Measurements from ENCODE around the gene TPM1. TPM values are rescaled to one million over a fixed set of nuclear protein-coding genes. Genes with fewer than 3 reads are reported as not detected.

Gene TPM1
- total RNA-seq, 1 experiment from 2014 or later: 242 TPM

DNA sequence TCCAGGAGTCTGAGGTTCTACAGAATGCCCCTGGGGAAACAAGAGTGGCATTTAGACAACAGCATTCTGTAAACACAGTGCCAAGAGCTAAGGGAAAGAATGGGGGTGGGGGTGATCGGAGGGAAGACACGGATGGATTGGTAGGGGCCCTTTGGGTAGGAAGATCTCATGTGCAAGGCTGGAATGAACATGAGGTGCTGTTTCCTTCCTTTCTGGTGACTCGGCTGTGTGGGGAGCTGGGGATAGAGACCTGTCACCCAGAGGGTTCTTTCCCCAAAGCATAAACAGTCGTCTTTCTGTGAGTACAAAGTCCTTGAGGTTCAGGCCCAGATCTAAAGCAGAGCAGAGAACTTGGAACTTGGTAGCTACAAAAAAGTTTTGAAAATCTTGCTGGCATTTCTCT lies 11.7 kb downstream of the TPM1 start:
- no peak for DNase-seq (ENCODE audit: low read depth)

GRCh38 chr15:63054985-63055384 lies 12.4 kb downstream of the TPM1 start:
- DNase-seq (ENCODE audit: low read depth): no peak

DNA sequence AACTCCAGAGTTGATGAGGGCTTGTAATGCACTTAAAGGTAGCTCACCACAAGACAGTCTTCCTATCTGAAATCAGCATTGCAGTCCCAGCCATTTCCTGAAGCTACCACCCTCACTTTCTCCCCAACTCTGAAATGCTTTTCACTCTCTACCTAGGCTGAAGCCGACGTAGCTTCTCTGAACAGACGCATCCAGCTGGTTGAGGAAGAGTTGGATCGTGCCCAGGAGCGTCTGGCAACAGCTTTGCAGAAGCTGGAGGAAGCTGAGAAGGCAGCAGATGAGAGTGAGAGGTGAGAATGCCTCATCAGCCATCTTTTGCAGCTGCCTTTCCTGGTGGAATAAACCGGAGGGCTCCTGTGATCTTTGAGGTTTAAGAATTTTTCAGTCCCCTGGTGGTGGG lies 14.3 kb downstream of the TPM1 start:
- DNase-seq (ENCODE audit: low read depth): no peak

GRCh38 chr15:63057468-63058345 lies 15.2 kb downstream of the TPM1 start:
- no peak for DNase-seq (ENCODE audit: low read depth)

- DNase-seq (ENCODE audit: low read depth): no peak
These were observed 16.5 kb downstream of the TPM1 start for GRCh38 chr15:63059075-63059474.

- no peak for DNase-seq (ENCODE audit: low read depth)
These were observed 17.1 kb downstream of the TPM1 start for GRCh38 chr15:63059573-63060216.

DNA sequence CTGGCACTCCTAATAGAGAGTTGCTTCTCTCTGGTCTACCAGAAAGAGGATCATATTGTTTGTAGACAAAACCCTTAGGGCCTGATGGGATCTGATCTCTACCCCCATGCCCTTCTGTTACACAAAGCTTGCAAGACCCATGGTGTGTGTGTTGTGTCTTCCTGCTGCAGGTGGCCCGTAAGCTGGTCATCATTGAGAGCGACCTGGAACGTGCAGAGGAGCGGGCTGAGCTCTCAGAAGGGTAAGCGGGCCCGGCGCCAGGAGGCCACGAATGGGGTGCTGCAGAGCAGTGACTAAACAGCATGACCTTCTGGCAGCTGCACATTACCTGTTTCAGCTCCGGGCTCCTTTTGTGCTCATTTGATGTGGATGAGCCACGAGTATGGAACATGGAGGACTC lies 18.2 kb downstream of the TPM1 start:
- no peak for DNase-seq (ENCODE audit: low read depth)

- no peak for DNase-seq (ENCODE audit: low read depth)
These were observed 19.4 kb downstream of the TPM1 start for GRCh38 chr15:63061975-63062374.

GRCh38 chr15:63063164-63063756 lies 20.7 kb downstream of the TPM1 start:
- DNase-seq (ENCODE audit: low read depth): no peak

DNA sequence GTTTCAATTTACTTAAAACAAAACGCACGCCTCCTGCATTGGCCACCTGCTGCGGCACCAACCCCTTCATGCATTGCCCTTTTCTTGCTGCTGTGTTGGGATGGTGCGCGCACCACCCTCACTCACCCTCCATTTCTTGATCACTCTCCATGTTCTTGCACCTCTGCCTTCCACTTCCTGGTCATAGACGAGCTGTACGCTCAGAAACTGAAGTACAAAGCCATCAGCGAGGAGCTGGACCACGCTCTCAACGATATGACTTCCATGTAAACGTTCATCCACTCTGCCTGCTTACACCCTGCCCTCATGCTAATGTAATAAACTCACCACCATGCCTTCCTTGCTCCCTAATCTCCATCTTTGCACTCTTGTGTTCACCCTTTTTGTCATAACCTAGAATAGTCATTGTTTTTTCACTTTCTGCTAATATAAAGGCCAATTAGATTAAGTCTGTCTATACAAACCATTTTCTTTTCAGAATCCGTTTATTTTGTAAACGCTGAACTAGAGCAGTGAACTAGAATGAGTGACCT lies 21.4 kb downstream of the TPM1 start:
- DNase-seq (ENCODE audit: low read depth): no peak

DNA sequence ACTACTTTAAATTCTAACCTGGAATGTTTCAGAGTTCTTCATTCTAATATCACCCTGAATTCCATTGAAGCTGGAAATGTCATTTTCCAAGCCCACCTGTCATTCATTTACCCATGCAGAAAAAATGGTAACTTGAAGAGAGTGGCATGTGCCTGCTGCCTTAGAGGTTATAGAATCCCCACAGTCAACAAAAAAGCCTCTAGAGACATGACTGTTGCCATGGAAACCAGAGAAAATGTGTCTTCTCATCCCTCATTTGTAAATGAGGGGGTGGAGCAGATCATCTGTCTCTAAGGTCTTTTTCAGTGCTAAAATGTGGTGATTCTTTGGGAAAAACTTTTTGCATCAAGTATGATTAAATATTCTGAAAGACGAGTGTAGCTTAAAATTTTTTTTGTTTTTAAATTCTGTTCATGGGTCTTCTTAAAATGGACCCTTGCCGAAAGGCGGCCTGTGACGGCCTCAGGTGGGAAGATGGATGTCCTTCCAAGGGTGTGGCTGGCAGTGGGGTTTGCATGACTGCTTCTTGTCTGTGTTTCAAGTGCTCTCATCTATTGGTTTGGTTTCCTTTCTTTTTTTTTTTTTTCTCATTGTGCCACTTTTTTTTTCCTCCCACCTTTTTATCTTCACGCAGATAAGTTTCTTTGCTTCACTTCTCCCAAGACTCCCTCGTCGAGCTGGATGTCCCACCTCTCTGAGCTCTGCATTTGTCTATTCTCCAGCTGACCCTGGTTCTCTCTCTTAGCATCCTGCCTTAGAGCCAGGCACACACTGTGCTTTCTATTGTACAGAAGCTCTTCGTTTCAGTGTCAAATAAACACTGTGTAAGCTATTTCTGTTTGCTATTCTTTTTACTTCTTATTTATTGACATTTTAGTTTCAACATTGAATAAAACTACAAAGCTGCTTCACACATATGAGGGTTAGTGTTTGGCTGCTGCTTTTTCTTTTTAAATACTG lies 23.0 kb downstream of the TPM1 start:
- DNase-seq (ENCODE audit: low read depth): no peak

DNA sequence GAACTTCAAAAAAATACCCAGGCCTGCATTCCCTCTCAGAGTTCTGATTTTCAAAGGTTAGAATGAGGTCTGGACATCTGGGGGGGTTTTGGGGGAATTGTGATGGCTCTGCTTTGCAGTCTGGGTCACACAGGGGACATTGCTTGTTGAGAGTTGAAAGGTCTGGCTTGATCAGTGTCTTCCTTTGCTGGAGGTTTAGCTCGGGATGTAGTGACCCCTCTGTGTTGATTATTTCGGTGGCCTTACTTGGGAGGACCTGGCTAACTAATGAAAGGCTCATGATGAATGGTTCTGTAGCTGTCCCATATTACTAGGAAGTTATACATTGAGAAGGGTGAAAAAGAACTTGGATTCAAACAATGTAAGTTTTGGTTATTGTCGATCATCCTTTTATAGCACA lies 23.7 kb downstream of the TPM1 start:
- DNase-seq (ENCODE audit: low read depth): no peak

DNA sequence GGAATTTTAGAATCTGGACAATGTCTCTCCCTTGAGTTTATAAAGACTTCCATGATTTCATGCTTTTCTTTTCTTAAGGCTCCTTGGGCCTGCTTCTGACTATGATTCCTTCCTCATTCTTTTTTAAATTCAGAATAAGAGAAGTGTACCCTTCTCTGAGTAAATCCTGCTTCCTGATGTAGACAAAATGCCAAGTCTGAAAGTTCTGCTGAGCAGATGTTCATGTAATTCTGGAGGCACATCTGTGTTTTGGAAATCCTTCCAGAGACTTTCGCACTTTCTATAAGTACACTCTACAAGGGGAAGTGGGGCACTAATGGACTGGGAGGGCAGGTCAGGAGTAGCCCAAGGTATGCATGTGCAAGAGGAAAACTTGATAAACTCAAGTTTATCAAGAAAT lies 24.8 kb downstream of the TPM1 start:
- no peak for DNase-seq (ENCODE audit: low read depth)

GRCh38 chr15:63067976-63068743 lies 25.6 kb downstream of the TPM1 start:
- DNase-seq (ENCODE audit: low read depth): no peak

DNA sequence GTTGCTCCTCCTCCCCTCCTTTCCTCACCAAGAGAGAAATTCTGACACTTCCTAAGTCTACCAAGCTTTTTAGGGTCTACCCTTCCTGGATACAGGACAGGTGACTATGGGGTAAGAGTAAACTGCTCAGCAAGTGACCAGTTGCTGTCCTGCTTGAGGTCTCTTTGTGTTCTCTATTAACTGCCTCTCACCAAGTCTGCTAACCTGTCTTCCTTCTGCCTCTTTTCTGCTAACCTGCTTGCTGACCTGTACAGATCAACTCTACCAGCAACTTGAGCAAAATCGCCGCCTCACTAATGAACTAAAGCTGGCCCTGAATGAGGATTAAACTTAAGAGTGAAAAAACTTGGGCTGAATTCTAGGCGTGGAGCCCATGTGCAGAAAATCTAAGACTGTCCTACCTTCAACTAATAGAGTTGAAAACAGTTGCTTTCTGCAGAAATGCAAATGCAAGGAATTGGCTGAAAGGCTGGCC lies 27.1 kb downstream of the TPM1 start:
- DNase-seq (ENCODE audit: low read depth): no peak

DNA sequence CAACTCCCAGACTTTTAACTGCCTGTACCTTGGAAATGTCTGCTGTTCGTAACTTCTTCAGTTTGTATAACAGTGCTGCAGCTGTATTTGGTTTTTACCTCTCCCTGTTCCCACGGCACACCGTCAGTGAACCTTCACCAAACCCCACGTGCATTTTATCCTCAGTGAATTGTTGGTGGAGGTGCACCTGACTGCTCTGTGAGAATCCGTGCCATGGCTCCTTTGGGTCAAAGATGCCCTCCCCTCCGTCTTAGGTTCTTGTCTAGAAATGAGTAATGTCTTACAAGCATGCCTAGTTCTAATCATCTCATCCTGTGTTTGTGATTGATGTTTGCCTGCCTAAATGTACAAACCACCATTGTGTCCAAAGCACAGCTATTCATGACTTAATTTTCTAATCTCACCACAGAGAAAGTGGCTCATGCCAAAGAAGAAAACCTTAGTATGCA lies 28.2 kb downstream of the TPM1 start:
- no peak for DNase-seq (ENCODE audit: low read depth)

GRCh38 chr15:63071288-63071909 lies 28.9 kb downstream of the TPM1 start:
- DNase-seq (ENCODE audit: low read depth): no peak

DNA sequence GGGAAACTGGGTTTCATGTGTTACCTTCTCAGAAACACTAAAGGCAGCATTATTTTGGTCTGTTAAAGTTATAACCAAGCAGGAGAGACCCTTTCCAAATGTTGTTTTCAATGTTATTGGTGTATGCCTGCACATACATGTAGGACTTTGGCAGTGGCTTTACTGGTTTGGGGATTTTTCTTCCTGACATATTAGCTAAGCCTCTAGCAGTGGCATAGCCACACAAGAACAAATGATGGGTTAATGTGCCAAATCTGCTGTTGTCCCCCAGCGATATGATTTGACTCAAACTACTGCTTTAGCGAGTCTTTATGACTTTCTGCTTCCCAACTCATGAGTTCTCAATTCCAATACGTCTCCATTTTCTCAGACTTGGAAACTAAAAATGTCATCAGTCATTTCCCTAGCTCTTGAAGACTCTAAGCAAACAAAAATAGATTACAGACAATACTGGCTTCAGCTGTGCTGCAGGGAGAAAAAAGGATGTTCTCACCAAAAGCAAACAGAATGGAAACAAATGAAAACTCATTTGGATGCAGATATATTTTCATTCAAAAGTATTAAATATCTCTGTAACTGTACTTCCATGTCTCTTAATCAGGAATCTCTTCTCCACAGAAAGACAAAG lies 29.6 kb downstream of the TPM1 start:
- DNase-seq (ENCODE audit: low read depth): no peak

- no peak for DNase-seq (ENCODE audit: low read depth)
These were observed 30.3 kb downstream of the TPM1 start for GRCh38 chr15:63072809-63073277.
